LNCaP clone FGC (cell line): ENCODE results near the gene POC5.

Experiments
- DNase-seq: peaks from one replicate; pipeline ENCODE4 v3.0.0-alpha.2; 2011; ENCODE audit warnings: low read depth
- H3K4me3 ChIP-seq: 2 replicates; pipeline ENCODE4 v1.5.1; 2011; ENCODE audit warnings: mild to moderate bottlenecking, low read depth, low read length, control low read depth
- CTCF ChIP-seq: IDR thresholded peaks from 2 replicates; pipeline ENCODE4 v1.5.1; 2012; ENCODE audit warnings: mild to moderate bottlenecking; ENCODE audit not compliant: control insufficient read depth, insufficient read depth; ENCODE audit errors: extremely low read depth

Gene POC5

GRCh38 chr5:75685141-75685540 is 32.1 kb downstream of the POC5 start:
- no peak for DNase-seq
- TF ChIP-seq CTCF: no peak
- H3K4me3 ChIP-seq: no peak overlapping the region

- peak; percentile 8 for DNase-seq
- no peak overlapping the region for H3K4me3 ChIP-seq
- peak; percentile 53 for TF ChIP-seq CTCF
Measured at GRCh38 chr5:75681125-75681830, 36.0 kb downstream of the POC5 start.

- no peak overlapping the region for H3K4me3 ChIP-seq
- TF ChIP-seq CTCF: no peak
- no peak for DNase-seq
Measured at GRCh38 chr5:75678155-75678554, 39.1 kb downstream of the POC5 start.

- no peak for TF ChIP-seq CTCF
- H3K4me3 ChIP-seq: no peak overlapping the region
- no peak for DNase-seq
Measured at GRCh38 chr5:75677607-75678006, 39.6 kb downstream of the POC5 start.

- H3K4me3 ChIP-seq: no peak overlapping the region
- DNase-seq: no peak
- no peak for TF ChIP-seq CTCF
Measured at GRCh38 chr5:75675783-75676182, 41.5 kb downstream of the POC5 start.

DNA sequence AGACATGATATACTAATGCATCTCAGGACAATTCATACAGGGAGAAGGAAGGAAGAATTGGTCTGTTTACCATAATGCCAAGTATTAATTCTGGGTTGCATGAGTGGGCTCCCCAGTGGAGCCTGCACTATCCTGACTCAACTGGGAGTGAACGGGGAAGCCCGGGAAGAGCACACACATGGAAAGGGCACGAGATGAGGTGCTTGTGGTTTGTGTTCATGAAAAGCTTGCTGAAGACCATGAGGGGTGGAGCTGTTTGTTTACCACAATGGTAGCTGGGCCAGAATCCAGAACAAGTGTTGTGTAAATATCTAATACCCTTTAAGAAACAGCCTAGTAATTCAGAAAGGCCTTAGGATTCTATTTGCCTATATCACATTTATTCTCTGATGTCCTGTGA is 44.6 kb downstream of the POC5 start:
- DNase-seq: no peak
- no peak for TF ChIP-seq CTCF
- no peak overlapping the region for H3K4me3 ChIP-seq

- no peak for TF ChIP-seq CTCF
- DNase-seq: no peak
Measured at GRCh38 chr5:75671506-75671905, 45.7 kb downstream of the POC5 start.

More at GRCh38 chr5:75671506-75671905, 45.7 kb downstream of the POC5 start:
- H3K4me3 ChIP-seq: no peak overlapping the region
